Upper lobe of left lung (tissue), 4 donors: ENCODE measurements around the gene LMTK2.

ENCODE experiments used
- POLR2AphosphoS5 ChIP-seq, 2 donors: sonication (generic); formaldehyde crosslinking; IDR thresholded peaks; one replicate each; pipeline ENCODE4 v1.5.1; 2017; ENCODE audit warnings: antibody characterized with exemption in 2 of 2
- TF ChIP-seq, protein P1 (sequence below), 6 experiments: fragments of 450-650 bp in 4 of 6; fragments of 200-600 bp in 2 of 6; sonication (generic) in 2 of 6; IDR thresholded peaks; one replicate each; pipeline ENCODE4 v1.5.1; 2016 to 2019; ENCODE audit warnings: antibody characterized with exemption in 6 of 6

GRCh38 chr7:98166668-98166970 lies 60.0 kb downstream of the LMTK2 start:
- TF ChIP-seq, protein P1, sequence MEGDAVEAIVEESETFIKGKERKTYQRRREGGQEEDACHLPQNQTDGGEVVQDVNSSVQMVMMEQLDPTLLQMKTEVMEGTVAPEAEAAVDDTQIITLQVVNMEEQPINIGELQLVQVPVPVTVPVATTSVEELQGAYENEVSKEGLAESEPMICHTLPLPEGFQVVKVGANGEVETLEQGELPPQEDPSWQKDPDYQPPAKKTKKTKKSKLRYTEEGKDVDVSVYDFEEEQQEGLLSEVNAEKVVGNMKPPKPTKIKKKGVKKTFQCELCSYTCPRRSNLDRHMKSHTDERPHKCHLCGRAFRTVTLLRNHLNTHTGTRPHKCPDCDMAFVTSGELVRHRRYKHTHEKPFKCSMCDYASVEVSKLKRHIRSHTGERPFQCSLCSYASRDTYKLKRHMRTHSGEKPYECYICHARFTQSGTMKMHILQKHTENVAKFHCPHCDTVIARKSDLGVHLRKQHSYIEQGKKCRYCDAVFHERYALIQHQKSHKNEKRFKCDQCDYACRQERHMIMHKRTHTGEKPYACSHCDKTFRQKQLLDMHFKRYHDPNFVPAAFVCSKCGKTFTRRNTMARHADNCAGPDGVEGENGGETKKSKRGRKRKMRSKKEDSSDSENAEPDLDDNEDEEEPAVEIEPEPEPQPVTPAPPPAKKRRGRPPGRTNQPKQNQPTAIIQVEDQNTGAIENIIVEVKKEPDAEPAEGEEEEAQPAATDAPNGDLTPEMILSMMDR (IDR thresholded peaks at IDR 0.05): no peak
- no peak for TF ChIP-seq POLR2AphosphoS5 (IDR thresholded peaks at IDR 0.05)
